GM12892 (cell line): ENCODE results near the gene PKHD1.

Source experiments
- POLR2A ChIP-seq: IDR thresholded peaks from 2 replicates; pipeline ENCODE4 v1.6.1; 2011; ENCODE audit warnings: low read depth, low read length, control low read depth
- POLR2AphosphoS5 ChIP-seq: IDR thresholded peaks from 2 replicates; pipeline ENCODE4 v1.6.1; 2011; ENCODE audit warnings: low read depth, low read length, control low read depth

DNA sequence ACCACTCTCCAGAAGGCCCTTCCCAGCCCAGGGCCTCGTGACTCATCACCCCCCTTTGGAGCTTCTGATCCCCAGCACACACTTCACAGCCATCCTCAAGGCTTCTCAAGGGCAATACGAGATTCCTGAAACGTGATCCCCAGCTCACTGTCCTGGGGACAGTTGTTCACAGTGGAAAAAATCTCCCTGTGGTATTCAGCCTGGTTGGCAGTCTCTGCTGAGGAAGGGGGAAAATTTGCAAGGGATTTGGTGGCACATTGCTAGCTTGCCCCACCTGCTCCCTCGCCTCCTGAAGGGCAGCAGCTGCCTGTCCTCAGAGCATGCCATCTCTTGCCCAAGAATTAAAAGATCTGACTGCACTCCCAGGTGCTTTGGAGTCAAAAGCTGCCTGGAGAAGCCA lies 20.7 kb upstream of the PKHD1 start:
- no peak for TF ChIP-seq POLR2A
- no peak for TF ChIP-seq POLR2AphosphoS5
